DOHH2 (cell line): ENCODE measurements around the gene FNDC3B.

Source experiments
- H3F3A ChIP-seq: fragments of 200-600 bp; sonication (generic), shearing (Covaris generic); 2 replicates; pipeline ENCODE4 v1.6.0; 2016; ENCODE audit warnings: antibody characterized with exemption, mild to moderate bottlenecking; ENCODE audit not compliant: control insufficient read depth, insufficient read depth
- H3K27ac ChIP-seq: fragments of 200-600 bp; sonication (generic); 2 replicates; pipeline ENCODE4 v1.5.1; 2014; ENCODE audit warnings: low read depth, mild to moderate bottlenecking, low read length, moderate library complexity
- H3K27me3 ChIP-seq: fragments of 200-600 bp; sonication (generic); 2 replicates; pipeline ENCODE4 v1.6.1; 2014; ENCODE audit warnings: mild to moderate bottlenecking, low read length, mixed read lengths; ENCODE audit not compliant: control insufficient read depth
- H3K36me3 ChIP-seq: fragments of 200-600 bp; sonication (generic); 2 replicates; pipeline ENCODE4 v1.6.1; 2014; ENCODE audit warnings: mild to moderate bottlenecking, low read length, moderate library complexity, mixed read lengths; ENCODE audit not compliant: control insufficient read depth
- H3K4me1 ChIP-seq: fragments of 200-600 bp; sonication (generic); 2 replicates; pipeline ENCODE4 v1.6.1; 2014; ENCODE audit warnings: mild to moderate bottlenecking, low read length, mixed read lengths; ENCODE audit not compliant: control insufficient read depth
- H3K4me2 ChIP-seq: fragments of 200-600 bp; sonication (generic); 2 replicates; pipeline ENCODE4 v1.6.0; 2014; ENCODE audit warnings: mild to moderate bottlenecking, low read length, moderate library complexity
- H3K4me3 ChIP-seq: fragments of 200-600 bp; sonication (generic); 2 replicates; pipeline ENCODE4 v1.5.1; 2014; ENCODE audit warnings: mild to moderate bottlenecking, low read length, mixed read lengths
- H3K79me2 ChIP-seq: fragments of 200-600 bp; sonication (generic); 2 replicates; pipeline ENCODE4 v1.6.1; 2014; ENCODE audit warnings: mild to moderate bottlenecking, low read length, mixed read lengths; ENCODE audit not compliant: control insufficient read depth
- H3K9me2 ChIP-seq: fragments of 200-600 bp; sonication (generic); replicated peaks from 2 replicates; pipeline ENCODE4 v1.6.1; 2014; ENCODE audit warnings: mild to moderate bottlenecking, low read length, mixed read lengths; ENCODE audit not compliant: control insufficient read depth
- H3K9me3 ChIP-seq: fragments of 200-600 bp; sonication (generic); 2 replicates; pipeline ENCODE4 v1.6.1; 2014; ENCODE audit warnings: antibody characterized with exemption, low read length, mixed read lengths; ENCODE audit not compliant: control insufficient read depth, insufficient read depth
- H4K20me1 ChIP-seq: fragments of 200-600 bp; sonication (generic); 2 replicates; pipeline ENCODE4 v1.6.0; 2014; ENCODE audit warnings: low read depth, mild to moderate bottlenecking, antibody characterized with exemption, low read length, moderate library complexity; ENCODE audit not compliant: control insufficient read depth, insufficient read depth
- CTCF ChIP-seq: fragments of 200-600 bp; sonication (generic); IDR thresholded peaks from one replicate; pipeline ENCODE4 v1.5.1; 2014; ENCODE audit warnings: antibody characterized with exemption, mild to moderate bottlenecking, low read depth, low read length; ENCODE audit not compliant: poor library complexity, severe bottlenecking
- EZH2phosphoT487 ChIP-seq: fragments of 200-600 bp; sonication (generic); IDR thresholded peaks from 2 replicates; pipeline ENCODE4 v1.6.1; 2017; ENCODE audit warnings: borderline replicate concordance, mild to moderate bottlenecking, antibody characterized with exemption, low read length, moderate library complexity, mixed read lengths

FNDC3B gene

GRCh38 chr3:172441581-172441980, 402.2 kb downstream of the FNDC3B start:
- Histone ChIP-seq H3K36me3 (no peaks in the 10 kb centered on the region), H3K4me3 (no peak overlapping the region), H3K27me3 (no peaks in the 10 kb centered on the region), H3K79me2 (no peaks in the 10 kb centered on the region), H3K4me1 (no peaks in the 10 kb centered on the region), H3F3A (no peaks in the 10 kb centered on the region), H3K9me3 (no peaks in the 10 kb centered on the region), H3K4me2 (no peak overlapping the region), H3K27ac (no peak overlapping the region), H4K20me1 (no peaks in the 10 kb centered on the region), H3K9me2 (no peaks in the 10 kb centered on the region)
- TF ChIP-seq CTCF (no peak), EZH2phosphoT487 (no peak)

- Histone ChIP-seq H3K27me3 (no peaks in the 10 kb centered on the region), H3K9me3 (no peaks in the 10 kb centered on the region), H3K4me3 (no peak overlapping the region), H3K4me1 (no peaks in the 10 kb centered on the region), H3F3A (no peaks in the 10 kb centered on the region), H3K79me2 (no peaks in the 10 kb centered on the region), H3K4me2 (no peak overlapping the region), H3K27ac (no peak overlapping the region), H3K9me2 (no peaks in the 10 kb centered on the region), H3K36me3 (no peaks in the 10 kb centered on the region), H4K20me1 (no peaks in the 10 kb centered on the region)
- no peak for TF ChIP-seq EZH2phosphoT487
- TF ChIP-seq CTCF: no peak
These were observed 403.2 kb downstream of the FNDC3B start for GRCh38 chr3:172442606-172443005.

GRCh38 chr3:172444821-172445220, 405.4 kb downstream of the FNDC3B start:
- Histone ChIP-seq H3K4me3 (no peak overlapping the region), H3K9me3 (peaks cover 6% of the 10 kb centered on the region; the same call in 1 of the 2 replicates), H3F3A (no peaks in the 10 kb centered on the region), H4K20me1 (no peaks in the 10 kb centered on the region), H3K4me2 (no peak overlapping the region), H3K27ac (no peak overlapping the region), H3K4me1 (no peaks in the 10 kb centered on the region), H3K27me3 (no peaks in the 10 kb centered on the region), H3K79me2 (no peaks in the 10 kb centered on the region), H3K9me2 (no peaks in the 10 kb centered on the region), H3K36me3 (no peaks in the 10 kb centered on the region)
- TF ChIP-seq CTCF: no peak
- no peak for TF ChIP-seq EZH2phosphoT487

- Histone ChIP-seq H3K79me2 (no peaks in the 10 kb centered on the region), H3K27me3 (no peaks in the 10 kb centered on the region)
- TF ChIP-seq CTCF (no peak), EZH2phosphoT487 (no peak)
These were observed 406.8 kb downstream of the FNDC3B start for GRCh38 chr3:172446198-172446597.

More at GRCh38 chr3:172446198-172446597, 406.8 kb downstream of the FNDC3B start:
- Histone ChIP-seq H3K9me3 (peaks cover 6% of the 10 kb centered on the region; the same call in 1 of the 2 replicates), H3K27ac (no peak overlapping the region), H3K9me2 (no peaks in the 10 kb centered on the region), H3K4me2 (no peak overlapping the region), H3F3A (no peaks in the 10 kb centered on the region), H3K36me3 (no peaks in the 10 kb centered on the region), H3K4me1 (no peaks in the 10 kb centered on the region), H4K20me1 (no peaks in the 10 kb centered on the region), H3K4me3 (no peak overlapping the region)
